ENCODE data around the gene ZNF512B.

DNA sequence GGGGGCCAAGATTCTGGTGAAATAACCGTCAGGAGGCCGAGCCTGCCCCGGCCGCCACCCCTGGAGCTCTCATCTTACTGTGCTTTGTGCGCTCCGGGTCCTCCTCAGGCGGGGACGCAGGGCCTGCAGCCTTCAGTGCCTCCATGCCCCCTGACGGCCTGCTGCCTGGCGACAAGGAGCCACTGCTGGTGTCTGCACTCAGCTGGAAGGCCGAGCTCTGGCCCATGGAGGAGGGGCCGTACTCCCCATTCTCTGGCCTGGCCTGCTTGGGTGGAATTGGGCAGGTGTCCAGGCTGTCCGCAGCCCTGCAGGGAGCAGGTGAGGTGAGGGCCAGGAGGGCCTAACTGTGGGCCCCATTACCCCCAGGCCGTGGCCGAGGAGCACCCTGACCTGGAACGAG is 5.3 kb downstream of the ZNF512B start:
- TF ChIP-seq, protein P1, sequence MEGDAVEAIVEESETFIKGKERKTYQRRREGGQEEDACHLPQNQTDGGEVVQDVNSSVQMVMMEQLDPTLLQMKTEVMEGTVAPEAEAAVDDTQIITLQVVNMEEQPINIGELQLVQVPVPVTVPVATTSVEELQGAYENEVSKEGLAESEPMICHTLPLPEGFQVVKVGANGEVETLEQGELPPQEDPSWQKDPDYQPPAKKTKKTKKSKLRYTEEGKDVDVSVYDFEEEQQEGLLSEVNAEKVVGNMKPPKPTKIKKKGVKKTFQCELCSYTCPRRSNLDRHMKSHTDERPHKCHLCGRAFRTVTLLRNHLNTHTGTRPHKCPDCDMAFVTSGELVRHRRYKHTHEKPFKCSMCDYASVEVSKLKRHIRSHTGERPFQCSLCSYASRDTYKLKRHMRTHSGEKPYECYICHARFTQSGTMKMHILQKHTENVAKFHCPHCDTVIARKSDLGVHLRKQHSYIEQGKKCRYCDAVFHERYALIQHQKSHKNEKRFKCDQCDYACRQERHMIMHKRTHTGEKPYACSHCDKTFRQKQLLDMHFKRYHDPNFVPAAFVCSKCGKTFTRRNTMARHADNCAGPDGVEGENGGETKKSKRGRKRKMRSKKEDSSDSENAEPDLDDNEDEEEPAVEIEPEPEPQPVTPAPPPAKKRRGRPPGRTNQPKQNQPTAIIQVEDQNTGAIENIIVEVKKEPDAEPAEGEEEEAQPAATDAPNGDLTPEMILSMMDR (IDR thresholded peaks at IDR 0.05; ENCODE audit: low read length), result no peak
- TF ChIP-seq EZH2phosphoT487 (IDR thresholded peaks at IDR 0.05; ENCODE audit: low read length) (no peak), EZH2 (optimal IDR thresholded peaks at IDR 0.05; ENCODE audit: low read depth, low read length) (no peak)

Data from MM.1S (cell line).